Caco-2 (cell line): ENCODE data around the gene CLPSL2. TPM values are rescaled to one million over a fixed set of nuclear protein-coding genes. Genes with fewer than 3 reads are reported as not detected.
"Not testable (repeated sequence)": the region's sequence is repeated elsewhere in the genome, so short reads cannot be mapped to it uniquely, and the experiment has no call there.

ENCODE experiments used
- BruUV-seq: library from RNA; stranded (reverse); fragments of 400-500 nt; replicated peaks from 2 replicates; lab custom pipeline; 2021; lab: Mats Ljungman, UMichigan
- CTCF ChIA-PET: fragments of 300-600 bp; sonication (Branson Sonifier 250); formaldehyde crosslinking; loops from one replicate; lab custom pipeline; 2022; ENCODE audit warnings: antibody characterized with exemption; lab: Charles Lee
- POLR2A ChIA-PET: fragments of 300-600 bp; sonication (Branson Sonifier 250); formaldehyde crosslinking; loops from one replicate; lab custom pipeline; 2022; ENCODE audit warnings: antibody characterized with exemption; lab: Charles Lee
- DNase-seq, 2 experiments: peaks; one replicate each; pipeline versions ENCODE4 v3.0.0 to v3.0.0-alpha.2; 2020 to 2022
- H3K27me3 ChIP-seq: replicated peaks from 2 replicates; pipeline ENCODE4 v1.6.0; 2011; ENCODE audit warnings: low read length; ENCODE audit not compliant: control insufficient read depth, insufficient read depth
- H3K36me3 ChIP-seq: 2 replicates; pipeline ENCODE4 v1.5.1; 2011; ENCODE audit warnings: low read length; ENCODE audit not compliant: control insufficient read depth, insufficient read depth
- H3K4me1 ChIP-seq: fragments of 250-450 bp; sonication (Bioruptor Pico); 2 replicates; pipeline ENCODE4 v1.5.1; 2020; ENCODE audit warnings: mild to moderate bottlenecking
- H3K4me3 ChIP-seq: 2 replicates; pipeline ENCODE4 v1.5.1; 2011; ENCODE audit warnings: low read depth, mild to moderate bottlenecking, control low read depth, low read length
- H3K9me3 ChIP-seq: fragments of 250-450 bp; sonication (Bioruptor Pico); 2 replicates; pipeline ENCODE4 v1.5.1; 2020; ENCODE audit warnings: mild to moderate bottlenecking, moderate library complexity
- H3K27ac Mint-ChIP-seq: one replicate; pipeline ENCODE4 v1.8.0; 2022; ENCODE audit warnings: mixed read lengths; ENCODE audit not compliant: unreplicated experiment
- H3K27me3 Mint-ChIP-seq: one replicate; pipeline ENCODE4 v1.8.0; 2022; ENCODE audit warnings: mixed read lengths; ENCODE audit not compliant: insufficient read depth, unreplicated experiment
- H3K36me3 Mint-ChIP-seq: one replicate; pipeline ENCODE4 v1.8.0; 2022; ENCODE audit warnings: mild to moderate bottlenecking, mixed read lengths; ENCODE audit not compliant: insufficient read depth, unreplicated experiment
- H3K4me1 Mint-ChIP-seq: one replicate; pipeline ENCODE4 v1.8.0; 2022; ENCODE audit warnings: low read depth, mixed read lengths; ENCODE audit not compliant: unreplicated experiment
- H3K4me3 Mint-ChIP-seq: one replicate; pipeline ENCODE4 v1.8.0; 2022; ENCODE audit warnings: mild to moderate bottlenecking, moderate library complexity, mixed read lengths; ENCODE audit not compliant: unreplicated experiment
- H3K9me3 Mint-ChIP-seq: one replicate; pipeline ENCODE4 v1.8.0; 2022; ENCODE audit warnings: mixed read lengths; ENCODE audit not compliant: unreplicated experiment
- CTCF ChIP-seq, 2 experiments: fragments of 200-600 bp in 1 of 2; IDR thresholded peaks; 1 replicate in 1 of 2; 2 replicates in 1 of 2; pipeline versions ENCODE4 v1.5.1 to v1.8.0; 2011 to 2022; ENCODE audit warnings: antibody characterized with exemption in 1 of 2, control low read depth in 1 of 2, inconsistent platforms in 1 of 2, low read depth in 1 of 2, low read length in 1 of 2, mild to moderate bottlenecking in 1 of 2, moderate library complexity in 1 of 2; ENCODE audit not compliant: insufficient read depth in 1 of 2, severe bottlenecking in 1 of 2, unreplicated experiment in 1 of 2
- intact Hi-C: fragments of 100-400 bp; cut with micrococcal nuclease; formaldehyde crosslinking; loops from one replicate; pipeline ENCODE4 v1.10.0; 2022; ENCODE audit not compliant: unreplicated experiment
- total RNA-seq: library from RNA; stranded (reverse); gene quantifications from 2 replicates; pipeline ENCODE4 v1.2.3, GENCODE V29; 2022

The CLPSL2 gene
- total RNA-seq, 1 experiment from 2014 or later, result 2.0 TPM

- Mint-ChIP-seq H3K9me3 (no peaks in the 10 kb centered on the region), H3K4me1 (peaks cover 11% of the 10 kb centered on the region), H3K4me3 (no peak overlapping the region), H3K27ac (no peak overlapping the region), H3K36me3 (no peaks in the 10 kb centered on the region), H3K27me3 (no peaks in the 10 kb centered on the region)
- Histone ChIP-seq H3K4me3 (no peak overlapping the region), H3K36me3 (no peaks in the 10 kb centered on the region), H3K4me1 (peaks cover 30% of the 10 kb centered on the region), H3K27me3 (no peaks in the 10 kb centered on the region), H3K9me3 (no peaks in the 10 kb centered on the region)
- intact Hi-C loops, result loop anchor here (10.0 kb wide), 1 partner anchor 439 kb away; the partner anchor contains the start of gene DEF6
- POLR2A ChIA-PET, result no interaction called here
- CTCF ChIA-PET, result no interaction called here
- DNase-seq, result no peak
- BruUV-seq, result no TSS peak
- TF ChIP-seq CTCF (IDR thresholded peaks at IDR 0.05; ENCODE audit: insufficient read depth in 1 of 2, low read depth in 1 of 2, low read length in 1 of 2, severe bottlenecking in 1 of 2, unreplicated experiment in 1 of 2), result no peak
Measured at GRCh38 chr6:35733633-35734032, 42.8 kb upstream of the CLPSL2 start.

GRCh38 chr6:35734319-35734718 is 42.1 kb upstream of the CLPSL2 start:
- H3K27me3 ChIP-seq, H3K4me3 ChIP-seq, H3K4me1 Mint-ChIP-seq, DNase-seq, H3K9me3 ChIP-seq, H3K4me3 Mint-ChIP-seq, BruUV-seq, POLR2A ChIA-PET, H3K36me3 ChIP-seq, H3K9me3 Mint-ChIP-seq, H3K36me3 Mint-ChIP-seq, H3K27ac Mint-ChIP-seq, H3K27me3 Mint-ChIP-seq: not testable (repeated sequence)
- peaks cover 24% of the 10 kb centered on the region for H3K4me1 ChIP-seq
- CTCF ChIA-PET, result interaction anchor here (0.6 to 0.7 kb wide), 2 partner anchors 27 to 263 kb away, joined by 4 read pairs; no protein-coding TSS in a partner anchor
- intact Hi-C loops, result loop anchor here (10.0 kb wide), 1 partner anchor 440 kb away; the partner anchor contains the start of gene DEF6

- Mint-ChIP-seq H3K27ac (no peak overlapping the region), H3K4me3 (no peak overlapping the region), H3K9me3 (no peaks in the 10 kb centered on the region), H3K27me3 (no peaks in the 10 kb centered on the region), H3K36me3 (no peaks in the 10 kb centered on the region), H3K4me1 (peaks cover 7% of the 10 kb centered on the region)
- no peak for TF ChIP-seq CTCF (IDR thresholded peaks at IDR 0.05; ENCODE audit: insufficient read depth in 1 of 2, low read depth in 1 of 2, low read length in 1 of 2, severe bottlenecking in 1 of 2, unreplicated experiment in 1 of 2)
- no peaks in the 10 kb centered on the region for H3K27me3 ChIP-seq
- intact Hi-C loops, result loop anchor here (10.0 kb wide), 1 partner anchor 441 kb away; the partner anchor contains the start of gene DEF6
- peaks cover 29% of the 10 kb centered on the region for H3K4me1 ChIP-seq
- no peaks in the 10 kb centered on the region for H3K9me3 ChIP-seq
- CTCF ChIA-PET, result no interaction called here
- no peak overlapping the region for H3K4me3 ChIP-seq
- POLR2A ChIA-PET, result no interaction called here
- DNase-seq, result no peak
- no TSS peak for BruUV-seq
- no peaks in the 10 kb centered on the region for H3K36me3 ChIP-seq
Measured at GRCh38 chr6:35735452-35735851, 40.9 kb upstream of the CLPSL2 start.
